GM10248 (cell line): ENCODE results near the gene CC2D1A.

ENCODE experiments used
- CTCF ChIA-PET: fragments of 300-600 bp; sonication (Branson Sonifier 250); formaldehyde crosslinking; extraction: SDS; loops from one replicate; lab custom pipeline; 2021; ENCODE audit warnings: antibody characterized with exemption; lab: Yijun Ruan, JAX
- POLR2A ChIA-PET: fragments of 350-650 bp; sonication (Branson Sonifier 250); formaldehyde crosslinking; extraction: SDS; loops from one replicate; lab custom pipeline; 2020; ENCODE audit warnings: antibody characterized with exemption; lab: Yijun Ruan, JAX
- DNase-seq: peaks from one replicate; pipeline ENCODE4 v3.0.0; 2012; ENCODE audit errors: extremely low spot score
- TF ChIP-seq, protein P1 (sequence below): IDR thresholded peaks from 2 replicates; pipeline ENCODE4 v1.5.1; 2012; ENCODE audit warnings: mild to moderate bottlenecking, low read depth; ENCODE audit errors: extremely low read depth, missing control alignments, control extremely low read depth

Gene CC2D1A

DNA sequence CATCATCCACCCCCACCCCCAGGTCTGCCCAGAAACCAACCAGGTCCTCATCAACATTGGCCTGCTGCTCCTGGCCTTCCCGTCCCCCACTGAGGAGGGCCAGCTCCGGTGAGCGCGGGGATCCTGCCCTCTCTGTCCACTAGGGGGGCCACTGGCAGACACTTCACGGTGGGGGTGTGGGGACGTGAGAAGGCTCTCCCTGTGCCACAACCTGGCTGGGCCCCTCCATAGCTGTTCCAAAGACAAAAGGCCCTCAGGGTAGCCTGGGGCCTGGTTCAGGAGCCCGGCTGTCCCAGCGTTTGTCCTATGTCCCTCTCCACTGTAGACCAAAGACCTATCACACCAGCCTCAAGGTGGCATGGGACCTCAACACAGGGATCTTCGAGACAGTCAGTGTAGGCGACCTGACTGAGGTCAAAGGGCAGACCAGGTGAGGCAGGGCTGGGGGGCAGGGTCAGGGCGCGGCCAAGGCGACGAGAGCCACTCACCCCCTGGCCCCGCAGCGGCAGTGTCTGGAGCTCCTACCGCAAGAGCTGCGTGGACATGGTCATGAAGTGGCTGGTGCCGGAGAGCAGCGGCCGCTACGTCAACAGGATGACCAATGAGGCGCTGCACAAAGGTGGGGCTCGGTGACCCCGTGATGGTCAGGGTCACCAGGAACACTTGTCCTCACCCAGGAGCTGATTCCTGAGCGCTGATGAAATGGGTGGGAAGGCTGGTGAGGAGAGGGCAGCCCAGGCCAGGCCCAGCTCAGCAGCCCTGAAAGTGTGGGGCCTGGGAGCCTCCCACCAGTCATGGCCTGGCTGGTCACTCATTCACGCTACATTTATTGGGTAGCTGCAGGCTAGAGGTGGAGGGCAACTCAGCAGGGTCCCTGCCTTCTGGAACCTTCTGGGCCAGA is 54.2 kb downstream of the CC2D1A start:
- ChIA-PET CTCF (interaction anchor here (1.0 to 1.5 kb wide), 5 partner anchors 7 to 32 kb away, joined by 3 to 4 read pairs (median 3); no protein-coding TSS in a partner anchor), POLR2A (no interaction called here)
- no peak for DNase-seq
- TF ChIP-seq, protein P1, sequence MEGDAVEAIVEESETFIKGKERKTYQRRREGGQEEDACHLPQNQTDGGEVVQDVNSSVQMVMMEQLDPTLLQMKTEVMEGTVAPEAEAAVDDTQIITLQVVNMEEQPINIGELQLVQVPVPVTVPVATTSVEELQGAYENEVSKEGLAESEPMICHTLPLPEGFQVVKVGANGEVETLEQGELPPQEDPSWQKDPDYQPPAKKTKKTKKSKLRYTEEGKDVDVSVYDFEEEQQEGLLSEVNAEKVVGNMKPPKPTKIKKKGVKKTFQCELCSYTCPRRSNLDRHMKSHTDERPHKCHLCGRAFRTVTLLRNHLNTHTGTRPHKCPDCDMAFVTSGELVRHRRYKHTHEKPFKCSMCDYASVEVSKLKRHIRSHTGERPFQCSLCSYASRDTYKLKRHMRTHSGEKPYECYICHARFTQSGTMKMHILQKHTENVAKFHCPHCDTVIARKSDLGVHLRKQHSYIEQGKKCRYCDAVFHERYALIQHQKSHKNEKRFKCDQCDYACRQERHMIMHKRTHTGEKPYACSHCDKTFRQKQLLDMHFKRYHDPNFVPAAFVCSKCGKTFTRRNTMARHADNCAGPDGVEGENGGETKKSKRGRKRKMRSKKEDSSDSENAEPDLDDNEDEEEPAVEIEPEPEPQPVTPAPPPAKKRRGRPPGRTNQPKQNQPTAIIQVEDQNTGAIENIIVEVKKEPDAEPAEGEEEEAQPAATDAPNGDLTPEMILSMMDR, result peak; percentile 25

- no peak for DNase-seq
- TF ChIP-seq, protein P1, result no peak
- ChIA-PET CTCF (interaction anchor here (1.0 to 1.5 kb wide), 5 partner anchors 7 to 31 kb away, joined by 3 to 4 read pairs (median 3); no protein-coding TSS in a partner anchor), POLR2A (no interaction called here)
Observed at GRCh38 chr19:13960863-13961784, 55.1 kb downstream of the CC2D1A start.

- POLR2A ChIA-PET, result no interaction called here
- CTCF ChIA-PET, result interaction anchor here (1.2 to 1.3 kb wide), 2 partner anchors 9 to 81 kb away, joined by 4 read pairs; no protein-coding TSS in a partner anchor
- no peak for DNase-seq
- TF ChIP-seq, protein P1, result no peak
Observed at GRCh38 chr19:13961826-13962698, 56.1 kb downstream of the CC2D1A start.

- CTCF ChIA-PET, result interaction anchor here (0.5 to 1.2 kb wide), 2 partner anchors 82 kb away, joined by 3 to 4 read pairs; no protein-coding TSS in a partner anchor
- POLR2A ChIA-PET, result no interaction called here
Observed at GRCh38 chr19:13962699-13963602, 57.0 kb downstream of the CC2D1A start.

GRCh38 chr19:13963603-13964105 is 57.7 kb downstream of the CC2D1A start:
- POLR2A ChIA-PET, result no interaction called here
- TF ChIP-seq, protein P1, result no peak
- CTCF ChIA-PET, result interaction anchor here (0.5 kb wide), 1 partner anchor 81 kb away, joined by 3 read pairs; no protein-coding TSS in a partner anchor
- DNase-seq, result no peak

More at GRCh38 chr19:13962699-13963602, 57.0 kb downstream of the CC2D1A start:
- TF ChIP-seq, protein P1, result no peak
- no peak for DNase-seq
